GM12875 (cell line): ENCODE measurements around the gene MMP11.
A peak's percentile ranks its signal among the peaks of the same experiment; 100 is the strongest.

Experiments
- H3K4me3 ChIP-seq: one replicate; pipeline ENCODE4 v1.5.1; 2011; ENCODE audit warnings: low read depth, low read length, control low read depth
- TF ChIP-seq, protein P1 (sequence below): IDR thresholded peaks from 2 replicates; pipeline ENCODE4 v1.5.1; 2011; ENCODE audit warnings: low read depth, mild to moderate bottlenecking, control low read depth, inconsistent platforms, low read length, moderate library complexity, borderline replicate concordance; ENCODE audit not compliant: insufficient read depth

Gene MMP11

DNA sequence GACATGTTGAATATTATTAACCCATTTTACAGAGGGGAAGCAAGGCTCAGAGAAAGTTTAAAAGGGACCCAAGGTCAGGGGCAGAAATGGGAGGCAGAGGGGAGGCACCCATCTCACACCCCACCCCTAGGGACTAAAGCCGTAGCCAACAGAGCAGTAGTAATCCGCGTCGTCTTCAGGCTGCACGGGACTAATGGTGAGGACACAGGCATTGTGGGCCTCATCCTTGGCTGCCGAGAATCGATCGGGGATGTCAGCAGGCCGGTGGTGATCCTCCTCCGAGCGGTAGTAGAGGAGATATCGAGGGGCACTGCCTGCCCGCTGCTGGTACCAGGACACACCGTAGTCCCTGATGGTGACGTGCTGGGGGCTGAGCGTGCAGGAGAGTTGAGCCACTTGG, 19.9 kb upstream of the MMP11 start:
- TF ChIP-seq, protein P1, sequence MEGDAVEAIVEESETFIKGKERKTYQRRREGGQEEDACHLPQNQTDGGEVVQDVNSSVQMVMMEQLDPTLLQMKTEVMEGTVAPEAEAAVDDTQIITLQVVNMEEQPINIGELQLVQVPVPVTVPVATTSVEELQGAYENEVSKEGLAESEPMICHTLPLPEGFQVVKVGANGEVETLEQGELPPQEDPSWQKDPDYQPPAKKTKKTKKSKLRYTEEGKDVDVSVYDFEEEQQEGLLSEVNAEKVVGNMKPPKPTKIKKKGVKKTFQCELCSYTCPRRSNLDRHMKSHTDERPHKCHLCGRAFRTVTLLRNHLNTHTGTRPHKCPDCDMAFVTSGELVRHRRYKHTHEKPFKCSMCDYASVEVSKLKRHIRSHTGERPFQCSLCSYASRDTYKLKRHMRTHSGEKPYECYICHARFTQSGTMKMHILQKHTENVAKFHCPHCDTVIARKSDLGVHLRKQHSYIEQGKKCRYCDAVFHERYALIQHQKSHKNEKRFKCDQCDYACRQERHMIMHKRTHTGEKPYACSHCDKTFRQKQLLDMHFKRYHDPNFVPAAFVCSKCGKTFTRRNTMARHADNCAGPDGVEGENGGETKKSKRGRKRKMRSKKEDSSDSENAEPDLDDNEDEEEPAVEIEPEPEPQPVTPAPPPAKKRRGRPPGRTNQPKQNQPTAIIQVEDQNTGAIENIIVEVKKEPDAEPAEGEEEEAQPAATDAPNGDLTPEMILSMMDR: no peak
- peak overlapping the region; percentile 36 for H3K4me3 ChIP-seq

DNA sequence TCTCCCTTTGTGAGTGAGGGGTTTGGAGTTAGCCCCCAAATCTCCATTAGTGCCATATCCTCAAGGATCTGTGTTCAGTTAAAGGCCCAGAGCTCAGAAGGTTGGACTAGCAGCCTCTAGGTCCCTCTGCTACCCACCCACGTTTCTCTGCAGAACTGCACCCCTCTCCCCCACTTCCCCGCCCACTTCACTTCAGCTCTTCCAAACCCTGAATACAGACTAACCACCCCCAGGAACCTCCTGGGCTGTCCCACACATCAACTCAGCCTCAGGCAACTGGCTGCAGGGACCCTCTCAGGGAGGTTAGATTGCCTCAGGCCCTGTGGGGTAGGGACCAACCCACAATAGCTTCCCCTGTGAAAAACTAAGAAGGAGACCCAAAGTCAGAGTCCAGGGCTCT, 19.3 kb upstream of the MMP11 start:
- peak overlapping the region; percentile 43 for H3K4me3 ChIP-seq
- TF ChIP-seq, protein P1: peak; percentile 21; the same call in 1 of the 2 replicates

- peak within 1 kb of the TSS; percentile 43 for H3K4me3 ChIP-seq
- TF ChIP-seq, protein P1: no peak
Observed at GRCh38 chr22:23754220-23754919, 18.3 kb upstream of the MMP11 start, which contains the start of gene VPREB3. TSS of gene VPREB3 (minus strand) at chr22:23754425. CDS start at chr22:23754363, 62 bp downstream.

- H3K4me3 ChIP-seq: no peak overlapping the region
- TF ChIP-seq, protein P1: no peak
Observed at GRCh38 chr22:23754980-23755636, 17.5 kb upstream of the MMP11 start.

GRCh38 chr22:23755711-23756110, 16.9 kb upstream of the MMP11 start:
- no peak overlapping the region for H3K4me3 ChIP-seq
- TF ChIP-seq, protein P1: no peak

DNA sequence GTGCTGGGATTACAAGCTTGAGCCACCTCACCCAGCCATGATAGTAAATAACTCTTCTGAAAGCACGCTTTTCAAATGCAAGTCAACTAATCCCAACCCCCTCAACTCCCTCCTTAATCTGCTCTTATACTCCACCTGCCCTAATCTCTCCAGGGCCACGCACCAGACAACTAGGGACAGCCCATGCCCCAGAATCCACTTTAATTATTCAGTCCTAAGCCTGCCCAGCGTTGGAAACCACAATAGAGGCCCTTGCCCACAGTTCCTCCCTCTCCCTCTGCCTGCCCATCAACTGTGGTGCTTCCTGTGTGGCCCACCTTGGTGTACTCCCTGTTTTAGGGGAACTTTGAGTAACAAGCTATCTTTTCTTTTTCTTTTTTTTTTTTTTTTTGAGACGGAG, 15.8 kb upstream of the MMP11 start:
- TF ChIP-seq, protein P1: no peak
- no peak overlapping the region for H3K4me3 ChIP-seq

DNA sequence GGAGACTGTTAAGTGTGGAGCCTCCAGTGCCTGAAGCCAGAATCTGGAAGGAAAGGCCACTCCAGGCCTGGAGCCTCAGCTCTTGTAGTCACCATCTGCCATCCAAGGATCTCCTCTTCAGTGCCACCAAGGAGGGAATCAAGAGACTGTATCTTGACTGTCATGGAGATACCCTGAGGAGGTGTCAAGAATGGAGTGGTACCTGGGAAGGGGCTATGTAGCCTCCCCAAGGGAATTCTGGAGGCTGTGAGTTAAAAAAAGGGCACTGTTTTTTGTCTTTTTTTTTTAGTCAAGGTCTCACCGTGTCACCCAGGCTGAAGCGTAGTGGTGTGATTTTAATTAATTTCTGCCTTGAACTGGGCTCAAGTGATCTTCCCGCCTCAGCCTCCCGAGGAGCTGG, 13.1 kb upstream of the MMP11 start:
- TF ChIP-seq, protein P1: no peak
- no peak overlapping the region for H3K4me3 ChIP-seq
